Activated CD4-positive, alpha-beta T cell treated with anti-CD3 and anti-CD28 coated beads, Interleukin-2, amount 50 U/mL, for 24 hours (primary cell): ENCODE measurements around the gene EPHA7.

Source experiments
- DNase-seq, 2 donors: peaks; one replicate each; pipeline ENCODE4 v3.0.0-alpha.2; 2020; ENCODE audit warnings: low read depth in 1 of 2, low spot score in 1 of 2

The EPHA7 gene

GRCh38 chr6:93252930-93253329 is 166.4 kb downstream of the EPHA7 start:
- DNase-seq: no peak

- DNase-seq: no peak
Measured at GRCh38 chr6:93248631-93249030, 170.7 kb downstream of the EPHA7 start.

GRCh38 chr6:93243231-93243778 is 176.1 kb downstream of the EPHA7 start:
- DNase-seq: no peak

- DNase-seq: no peak
Measured at GRCh38 chr6:93242049-93242448, 177.3 kb downstream of the EPHA7 start.

- DNase-seq: no peak
Measured at GRCh38 chr6:93238632-93239031, 180.7 kb downstream of the EPHA7 start.

- no peak for DNase-seq
Measured at GRCh38 chr6:93235775-93236174, 183.6 kb downstream of the EPHA7 start.

- no peak for DNase-seq
Measured at GRCh38 chr6:93226822-93227221, 192.5 kb downstream of the EPHA7 start.

GRCh38 chr6:93222071-93222851 is 197.1 kb downstream of the EPHA7 start:
- DNase-seq: no peak

- no peak for DNase-seq
Measured at GRCh38 chr6:93219447-93219846, 199.9 kb downstream of the EPHA7 start.

GRCh38 chr6:93218096-93218495 is 201.3 kb downstream of the EPHA7 start:
- no peak for DNase-seq

GRCh38 chr6:93213028-93213427 is 206.3 kb downstream of the EPHA7 start:
- DNase-seq: no peak

- DNase-seq: no peak
Measured at GRCh38 chr6:93210908-93211307, 208.5 kb downstream of the EPHA7 start.

- DNase-seq: no peak
Measured at GRCh38 chr6:93209358-93209757, 210.0 kb downstream of the EPHA7 start.

GRCh38 chr6:93196406-93196970 is 222.9 kb downstream of the EPHA7 start:
- no peak for DNase-seq

- no peak for DNase-seq
Measured at GRCh38 chr6:93194480-93194879, 224.9 kb downstream of the EPHA7 start.

GRCh38 chr6:93193868-93194267 is 225.5 kb downstream of the EPHA7 start:
- no peak for DNase-seq
